GM18951 (cell line): Measurements from ENCODE around the gene SPAG7.

Experiments
- POLR2A ChIP-seq: IDR thresholded peaks from 4 replicates; pipeline ENCODE4 v1.6.1; 2011; ENCODE audit warnings: mild to moderate bottlenecking; ENCODE audit not compliant: insufficient read length, insufficient read depth; ENCODE audit errors: extremely low read depth
- in situ Hi-C: fragments of 300-500 bp; cut with MboI; formaldehyde crosslinking; loops from one replicate; pipeline ENCODE4 v1.12.0; 2022; ENCODE audit warnings: low sequenced_read_pairs, mixed read lengths, inconsistent platforms; ENCODE audit not compliant: unreplicated experiment

The SPAG7 gene

GRCh38 chr17:4944163-4944553 is 23.5 kb downstream of the SPAG7 start:
- peak; percentile 33 for TF ChIP-seq POLR2A
- in situ Hi-C loops: no loop called here

GRCh38 chr17:4942760-4943508 is 24.7 kb downstream of the SPAG7 start:
- TF ChIP-seq POLR2A: no peak
- in situ Hi-C loops: no loop called here

- in situ Hi-C loops: no loop called here
- no peak for TF ChIP-seq POLR2A
These were observed 26.4 kb downstream of the SPAG7 start for GRCh38 chr17:4941319-4941610.

GRCh38 chr17:4940555-4941318 is 26.9 kb downstream of the SPAG7 start:
- in situ Hi-C loops: no loop called here
- no peak for TF ChIP-seq POLR2A

- peak; percentile 97 for TF ChIP-seq POLR2A
- in situ Hi-C loops: no loop called here
These were observed 27.6 kb downstream of the SPAG7 start, which contains the start of the genes RNF167 and SLC25A11 for GRCh38 chr17:4939796-4940554. Gene RNF167, plus strand, starts transcription at chr17:4940268. Its CDS starts 642 bp downstream, at chr17:4940910. Gene SLC25A11, minus strand, starts transcription at chr17:4940046. Its CDS starts 136 bp downstream, at chr17:4939910.

- in situ Hi-C loops: no loop called here
- TF ChIP-seq POLR2A: no peak
These were observed 28.1 kb downstream of the SPAG7 start for GRCh38 chr17:4939546-4939795.

- in situ Hi-C loops: no loop called here
- no peak for TF ChIP-seq POLR2A
These were observed 28.7 kb downstream of the SPAG7 start for GRCh38 chr17:4938688-4939545.

GRCh38 chr17:4938069-4938491 is 29.5 kb downstream of the SPAG7 start:
- in situ Hi-C loops: no loop called here
- no peak for TF ChIP-seq POLR2A

- in situ Hi-C loops: no loop called here
- no peak for TF ChIP-seq POLR2A
These were observed 30.1 kb downstream of the SPAG7 start for GRCh38 chr17:4937553-4937952.

- in situ Hi-C loops: no loop called here
- no peak for TF ChIP-seq POLR2A
These were observed 31.2 kb downstream of the SPAG7 start for GRCh38 chr17:4936436-4936835.

- in situ Hi-C loops: no loop called here
- no peak for TF ChIP-seq POLR2A
These were observed 32.0 kb downstream of the SPAG7 start for GRCh38 chr17:4935650-4936049.

- in situ Hi-C loops: no loop called here
- TF ChIP-seq POLR2A: peak; percentile 35
These were observed 33.2 kb downstream of the SPAG7 start for GRCh38 chr17:4934173-4934979.
